CD4-positive, alpha-beta T cell treated with Interleukin-15 for 1 hour (primary cell): ENCODE results near the gene ANKRD36C.
"Not testable (repeated sequence)": the region's sequence is repeated elsewhere in the genome, so short reads cannot be mapped to it uniquely, and the experiment has no call there.

ENCODE experiments used
- DNase-seq: peaks from one replicate; pipeline ENCODE4 v3.0.0-alpha.2; 2020

The ANKRD36C gene

DNA sequence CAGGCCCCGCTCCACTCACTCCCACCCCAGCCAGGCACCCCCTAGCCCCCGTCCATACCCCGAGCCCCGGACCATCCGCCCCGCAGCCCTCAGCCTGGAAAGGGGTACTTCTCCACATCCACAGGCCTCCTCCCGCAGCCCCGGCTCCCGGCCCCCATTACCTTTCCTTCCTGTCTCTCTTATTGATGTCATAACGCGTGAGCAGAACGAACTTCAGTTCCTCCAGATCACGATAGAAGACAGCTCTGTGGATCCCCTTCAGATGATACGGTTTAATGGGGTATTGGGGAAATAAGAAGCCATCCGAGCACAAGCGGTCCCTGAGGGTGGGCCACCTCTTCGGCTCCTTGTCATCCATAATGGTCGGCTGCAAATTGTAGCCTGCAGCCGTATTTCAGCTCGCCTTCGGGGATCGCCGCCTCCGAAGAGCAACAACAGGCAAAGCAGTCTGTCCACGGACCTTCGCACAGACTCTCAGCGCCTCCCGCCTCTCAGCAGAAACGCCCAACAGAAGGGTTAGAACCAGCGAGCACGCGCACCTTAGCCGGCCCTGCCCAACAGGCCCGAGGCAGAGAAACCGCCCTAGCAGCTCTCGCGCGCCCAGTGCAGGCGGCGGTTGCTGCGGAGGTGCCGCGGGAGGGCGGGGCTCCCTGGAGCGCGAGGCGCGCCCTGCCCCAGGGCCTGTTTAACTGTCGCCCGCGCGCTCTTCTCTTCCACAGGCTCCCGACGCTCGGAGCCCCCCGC is at the start of gene ANKRD36C:
TSS of gene ANKRD36C (minus strand) at position 474 of the 744 bp plus-strand sequence. CDS start at position 358, 116 bp downstream.
- peak; percentile 32 for DNase-seq

- DNase-seq = not testable (repeated sequence)
Measured at GRCh38 chr2:96035554-96035953, 43.9 kb upstream of the ANKRD36C start.

GRCh38 chr2:96034792-96035191 is 43.2 kb upstream of the ANKRD36C start, which contains the start of gene GPAT2:
GPAT2 (minus strand) TSS chr2:96034916; CDS start chr2:96032359, 2,557 bp downstream.
- not testable (repeated sequence) for DNase-seq

DNA sequence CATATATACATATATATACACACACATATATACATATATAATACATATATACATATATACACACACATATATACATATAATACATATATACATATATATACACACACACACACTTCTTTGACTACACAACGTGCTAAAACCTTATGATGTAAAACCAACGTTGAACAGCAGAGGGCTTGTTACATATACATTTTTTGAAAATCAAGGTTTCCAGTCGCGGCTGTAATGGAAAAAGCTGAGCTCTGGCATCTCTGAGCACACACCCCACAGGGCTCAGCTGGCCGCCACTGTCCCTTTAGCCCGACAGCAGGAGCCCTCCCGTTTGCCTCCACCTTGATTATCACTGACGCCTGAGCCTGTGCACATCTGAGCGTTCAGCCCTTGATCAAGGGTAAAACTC is 42.4 kb upstream of the ANKRD36C start:
- DNase-seq = not testable (repeated sequence)

DNA sequence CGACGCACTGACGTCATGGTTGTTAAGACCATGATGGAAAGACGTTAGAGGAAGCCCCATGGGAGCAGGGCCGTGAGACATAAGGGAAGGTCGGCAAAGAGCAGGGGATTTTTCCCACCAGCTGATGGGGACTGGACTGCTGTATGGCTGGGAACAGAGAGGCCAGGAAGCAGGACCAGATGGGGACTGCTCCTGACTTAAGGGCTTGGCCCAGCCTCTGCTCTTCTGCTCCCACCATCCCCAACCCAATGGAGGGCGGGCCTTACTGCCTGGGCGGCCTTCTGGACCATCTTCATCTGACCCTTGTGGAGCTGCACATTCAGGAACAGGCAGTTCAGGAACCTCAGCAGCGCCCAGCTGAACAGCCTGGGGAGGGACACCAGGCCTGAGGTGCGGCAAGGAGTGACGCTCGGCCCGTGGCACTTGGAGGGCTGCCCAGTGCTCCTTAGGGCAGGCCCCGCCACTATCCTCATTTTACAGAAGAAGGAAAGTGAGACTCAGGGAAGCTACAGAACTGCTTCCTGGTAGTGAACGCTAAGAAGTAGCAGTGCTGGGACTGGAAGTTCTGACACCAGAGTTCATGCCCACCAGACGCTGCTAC is 36.2 kb upstream of the ANKRD36C start:
- DNase-seq = not testable (repeated sequence)

- DNase-seq = not testable (repeated sequence)
Measured at GRCh38 chr2:96025755-96026154, 34.1 kb upstream of the ANKRD36C start.

DNA sequence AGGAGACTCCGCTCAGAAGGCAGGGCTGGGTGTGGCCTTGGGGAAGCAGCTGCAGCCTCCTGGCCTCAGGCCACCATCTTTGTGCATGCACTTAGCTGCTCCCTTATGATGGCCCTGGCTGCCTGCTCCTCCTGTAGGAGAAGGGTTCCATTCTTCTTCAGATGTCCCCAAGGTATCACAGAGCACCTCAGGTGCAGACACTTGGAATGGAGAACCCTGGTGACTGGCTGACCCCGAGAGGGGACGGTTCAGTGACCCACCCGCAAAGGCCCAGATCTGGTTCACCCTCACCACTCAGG is 33.5 kb upstream of the ANKRD36C start:
- DNase-seq = no peak

DNA sequence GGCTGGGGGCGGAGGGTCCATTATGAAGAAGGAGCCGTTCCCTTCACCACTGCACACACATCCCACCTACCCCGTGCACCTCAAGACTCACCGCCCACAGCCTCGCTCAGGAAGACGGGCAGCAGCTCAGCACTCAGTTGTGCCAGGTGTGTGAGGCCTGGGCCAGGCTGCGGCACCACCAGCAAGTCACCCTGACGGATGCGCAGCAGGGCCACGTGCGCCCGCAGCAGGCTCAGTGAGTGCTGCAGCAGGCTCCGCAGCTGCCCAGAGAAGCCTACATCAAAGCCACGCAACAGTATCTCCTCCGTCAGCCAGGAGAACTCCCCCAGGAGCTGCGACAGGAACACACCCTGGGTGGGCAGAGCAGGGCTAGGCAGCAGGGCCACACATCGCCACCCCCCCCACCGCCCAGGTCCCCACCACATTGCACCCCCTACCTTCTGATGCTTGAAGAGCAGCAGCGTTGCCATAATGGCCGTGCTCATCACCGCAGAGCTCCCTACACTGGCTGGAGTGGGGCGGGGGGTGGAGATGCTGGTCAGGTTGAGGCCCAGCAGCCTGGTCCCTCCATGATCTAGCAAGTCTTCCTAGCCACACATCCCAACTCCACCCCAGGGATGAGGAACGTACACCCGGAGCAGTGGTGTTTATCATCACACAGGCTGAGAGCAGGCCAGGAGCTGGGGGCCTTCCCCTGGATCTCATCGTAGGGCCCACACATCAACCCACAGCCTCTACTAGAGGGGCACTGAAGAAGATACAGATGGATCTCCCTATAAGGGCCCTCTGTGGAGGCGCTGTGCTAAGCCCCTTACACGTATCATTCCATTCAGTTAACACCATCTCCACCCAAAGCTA is 32.9 kb upstream of the ANKRD36C start:
- no peak for DNase-seq

DNA sequence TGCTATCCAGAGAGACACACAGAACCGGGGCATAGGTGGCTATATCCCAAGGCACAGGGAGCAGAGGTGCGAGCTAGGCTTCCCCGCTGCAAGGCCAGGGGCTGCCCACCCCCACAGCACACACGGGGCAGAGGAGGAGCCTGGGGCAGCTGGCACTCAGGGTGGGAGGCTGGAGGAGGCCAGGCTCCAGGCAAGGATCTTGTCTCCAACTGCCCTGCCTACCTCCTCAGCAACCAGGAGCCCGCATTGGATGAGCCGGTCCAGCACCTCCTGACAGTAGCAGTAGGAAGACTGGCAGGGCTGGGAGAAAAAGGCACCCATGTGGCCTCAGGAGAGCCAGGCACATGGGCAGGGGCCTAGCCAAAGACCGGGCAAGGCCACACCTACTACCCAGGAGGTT is 32.1 kb upstream of the ANKRD36C start:
- not testable (repeated sequence) for DNase-seq

GRCh38 chr2:96022701-96023447 is 31.2 kb upstream of the ANKRD36C start:
- DNase-seq = peak; percentile 77

- DNase-seq = not testable (repeated sequence)
Measured at GRCh38 chr2:96022126-96022525, 30.5 kb upstream of the ANKRD36C start.

DNA sequence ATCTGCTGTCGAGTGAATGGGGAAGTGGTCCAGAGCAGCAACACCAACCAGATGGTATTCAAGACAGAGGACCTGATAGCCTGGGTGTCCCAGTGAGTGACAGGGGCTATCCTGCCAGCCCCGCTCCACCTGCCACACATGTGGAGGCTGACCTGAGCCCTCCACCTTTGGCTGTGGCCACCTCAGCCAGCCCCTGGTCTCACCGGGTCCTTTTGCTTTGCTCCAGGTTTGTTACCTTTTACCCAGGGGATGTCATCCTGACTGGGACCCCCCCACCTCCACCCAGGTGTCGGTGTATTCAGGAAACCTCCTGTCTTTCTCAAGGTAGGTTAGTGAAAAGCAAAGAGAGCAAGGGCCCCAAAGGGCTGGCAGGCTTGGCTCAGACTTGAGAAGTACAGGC is 29.5 kb upstream of the ANKRD36C start:
- not testable (repeated sequence) for DNase-seq

DNA sequence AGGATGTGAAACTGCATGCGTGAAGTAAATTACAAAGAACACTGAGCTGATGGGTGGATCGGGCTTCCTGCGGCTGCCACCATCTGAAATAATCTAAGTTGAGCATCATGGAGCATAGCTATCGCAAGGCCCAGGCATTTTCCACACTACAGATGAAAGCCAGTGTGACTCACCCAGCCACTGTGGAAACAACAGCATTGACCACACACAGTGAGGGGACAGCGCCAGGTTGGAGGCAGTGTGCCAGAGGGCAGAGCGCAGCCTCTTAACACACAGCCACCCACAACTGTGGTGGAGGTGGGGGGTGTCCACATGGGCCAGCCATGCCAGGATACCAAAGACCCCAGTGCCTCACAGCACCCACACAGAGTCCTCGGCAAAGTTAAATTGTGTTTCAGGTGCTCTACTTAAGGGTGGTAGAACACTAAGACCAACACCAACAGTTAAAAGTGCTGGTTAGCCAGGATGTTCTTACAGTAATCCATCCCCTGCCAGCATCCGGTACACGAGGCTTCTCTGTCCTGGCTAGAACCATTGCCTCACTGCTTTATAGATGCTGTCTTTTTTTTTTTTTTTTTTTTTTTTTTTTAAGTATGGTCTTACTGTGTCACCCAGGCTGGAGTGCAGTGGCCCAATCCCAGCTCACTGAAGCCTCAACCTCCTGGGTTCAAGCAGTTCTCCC is 28.4 kb upstream of the ANKRD36C start:
- not testable (repeated sequence) for DNase-seq

GRCh38 chr2:96016321-96016720 is 24.7 kb upstream of the ANKRD36C start:
- DNase-seq = not testable (repeated sequence)

DNA sequence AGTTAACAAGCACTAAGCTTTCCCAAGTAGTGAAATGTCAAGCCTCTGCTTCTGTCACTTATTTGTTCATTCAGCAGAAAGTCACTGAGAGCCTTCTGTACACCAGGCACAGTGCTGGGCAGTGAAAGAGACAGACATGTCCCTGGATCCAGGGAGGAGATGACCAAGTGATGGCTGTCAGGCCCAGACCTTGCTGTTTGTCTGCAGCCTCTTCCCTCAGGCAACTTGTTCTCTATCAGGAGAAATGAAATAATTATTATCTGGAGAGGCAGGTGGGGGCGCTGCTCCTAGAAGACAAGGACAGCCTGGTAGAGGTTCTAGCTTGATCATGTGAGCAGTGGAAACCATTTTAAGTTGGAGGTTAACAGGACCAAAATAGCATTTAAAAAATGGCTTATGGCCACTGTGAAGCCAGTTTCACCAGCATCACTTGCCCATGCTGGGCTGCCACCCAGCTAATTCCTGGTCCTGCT is 21.2 kb upstream of the ANKRD36C start:
- DNase-seq = not testable (repeated sequence)

GRCh38 chr2:96012086-96012791 is 20.6 kb upstream of the ANKRD36C start:
- DNase-seq = not testable (repeated sequence)

DNA sequence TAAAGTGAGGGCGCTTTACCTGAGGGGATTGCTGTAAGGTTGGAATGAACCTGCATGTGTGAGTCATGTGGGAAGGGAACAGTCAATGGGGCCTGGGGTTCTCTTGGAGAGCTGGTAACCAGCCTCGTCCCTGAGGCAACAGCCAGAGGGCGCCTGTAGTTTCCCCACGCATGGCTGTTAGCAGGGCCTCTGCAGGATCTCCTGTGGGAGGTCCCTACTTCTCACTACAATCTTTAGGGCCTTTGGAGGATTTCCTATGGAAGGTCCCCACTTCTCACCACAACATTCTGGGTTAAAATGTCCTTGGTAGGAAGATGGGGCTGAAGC is 19.5 kb upstream of the ANKRD36C start:
- DNase-seq = peak; percentile 29

GRCh38 chr2:96010320-96011128 is 18.9 kb upstream of the ANKRD36C start:
- peak; percentile 96 for DNase-seq

DNA sequence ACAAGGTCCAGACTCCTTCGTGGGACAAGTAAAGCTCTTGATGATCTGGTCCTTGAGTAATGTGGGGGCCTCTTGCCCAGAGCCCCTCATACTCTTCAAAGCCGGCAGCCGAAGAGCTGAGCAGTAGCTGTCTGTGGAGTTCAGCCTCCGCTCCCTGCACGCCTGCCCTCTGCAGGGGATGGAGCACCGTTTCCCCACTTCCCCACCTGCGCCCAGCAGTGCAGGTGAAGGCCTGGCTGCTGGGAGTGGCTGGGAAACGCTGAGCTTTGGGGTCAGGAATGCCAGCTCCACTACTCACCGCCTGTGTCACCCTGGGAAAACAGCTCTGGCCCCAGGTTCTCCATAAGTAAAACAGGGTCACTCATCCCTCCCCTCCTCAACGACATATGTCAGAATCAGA is 18.2 kb upstream of the ANKRD36C start:
- not testable (repeated sequence) for DNase-seq

DNA sequence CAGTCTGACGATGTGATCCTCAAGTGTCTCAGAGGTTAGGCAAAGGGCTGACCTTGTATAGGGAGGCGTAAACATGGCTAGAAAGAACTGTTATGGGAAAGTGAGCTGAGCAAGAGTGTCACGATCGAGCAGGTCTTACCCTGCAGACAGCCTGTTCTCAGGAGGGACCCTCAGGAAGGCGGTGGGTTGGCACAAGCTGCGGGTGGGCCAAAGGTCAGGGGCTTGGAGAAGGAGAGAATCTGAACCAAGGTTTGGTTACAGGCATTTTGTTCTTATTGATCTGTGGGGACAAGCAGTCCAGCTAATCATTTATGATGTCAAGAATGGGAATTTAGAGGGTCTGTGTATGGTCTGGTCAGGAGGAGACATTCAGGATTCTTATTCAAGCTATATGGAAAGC is 16.4 kb upstream of the ANKRD36C start:
- DNase-seq = not testable (repeated sequence)

DNA sequence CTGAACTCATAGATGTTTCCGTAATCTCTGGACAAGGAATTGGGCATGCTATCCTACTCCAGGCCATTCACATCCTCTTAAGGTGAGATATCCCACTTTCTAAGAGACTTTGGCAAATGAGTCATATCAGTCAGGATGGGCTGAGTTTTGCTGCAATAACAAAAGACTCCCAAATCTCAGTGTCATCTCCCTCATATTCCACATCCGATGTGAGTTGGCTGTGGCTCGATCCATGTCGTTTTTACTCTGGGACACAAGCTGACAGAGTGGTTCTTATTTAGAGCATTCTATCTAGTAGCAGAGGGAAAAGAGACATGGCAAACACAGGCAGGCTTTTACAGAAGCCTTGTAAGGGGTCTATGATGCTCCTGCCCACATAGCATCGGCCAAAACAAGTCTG is 14.6 kb upstream of the ANKRD36C start:
- not testable (repeated sequence) for DNase-seq
